ENCODE measurements around the gene TTC21B. TPM values are rescaled to one million over a fixed set of nuclear protein-coding genes. Genes with fewer than 3 reads are reported as not detected.

The TTC21B gene
- total RNA-seq = 73.9 TPM

GRCh38 chr2:165953655-165954606 is at the start of gene TTC21B:
TSS of gene TTC21B (minus strand) at chr2:165953776. CDS start at chr2:165953705, 71 bp downstream.

Other genes starting within 250 kb of the TTC21B start
- 13.4 TPM for gene GALNT3, start 159.5 kb downstream of the TTC21B start, total RNA-seq
- 0.06 TPM for gene SCN1A, start 174.2 kb upstream of the TTC21B start, total RNA-seq

Measured in metanephros (tissue), 1 donor.